Germinal center (tissue), 1 donor: ENCODE data around the gene ADD1.
A peak's percentile ranks its signal among the peaks of the same experiment; 100 is the strongest.
"Not testable (repeated sequence)": the region's sequence is repeated elsewhere in the genome, so short reads cannot be mapped to it uniquely, and the experiment has no call there.

Experiments used
- DNase-seq: peaks from one replicate; pipeline ENCODE4 v3.0.0; 2012; ENCODE audit warnings: mixed read lengths, low spot score

Gene ADD1

DNA sequence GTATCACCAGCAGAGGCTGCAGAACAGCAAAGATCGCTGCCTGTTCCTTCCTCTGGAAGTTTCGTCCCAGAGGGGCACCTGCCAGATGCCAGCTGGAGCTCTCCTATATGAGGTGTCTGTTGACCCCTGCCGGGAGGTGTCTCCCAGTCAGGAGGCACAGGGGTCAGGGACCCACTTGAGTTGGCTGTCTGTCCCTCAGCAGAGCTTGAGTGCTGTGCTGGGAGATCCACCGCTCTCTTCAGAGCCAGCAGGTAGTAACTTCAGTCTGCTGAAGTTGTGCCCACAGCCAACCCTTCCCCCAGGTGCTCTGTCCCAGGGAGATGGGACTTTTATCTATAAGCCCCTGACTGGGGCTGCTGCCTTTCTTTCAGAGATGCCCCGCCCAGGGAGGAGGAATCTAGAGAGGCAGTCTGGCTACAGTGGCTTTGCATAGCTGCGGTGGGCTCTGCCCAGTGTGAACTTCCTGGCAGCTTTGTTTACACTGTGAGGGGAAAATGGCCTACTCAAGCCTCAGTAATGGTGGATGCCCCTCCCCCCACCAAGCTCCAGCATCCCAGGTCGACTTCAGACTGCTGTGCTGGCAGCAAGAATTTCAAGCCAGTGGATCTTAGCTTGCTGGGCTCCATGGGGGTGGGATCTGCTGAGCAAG is 78.9 kb downstream of the ADD1 start:
- not testable (repeated sequence) for DNase-seq

DNA sequence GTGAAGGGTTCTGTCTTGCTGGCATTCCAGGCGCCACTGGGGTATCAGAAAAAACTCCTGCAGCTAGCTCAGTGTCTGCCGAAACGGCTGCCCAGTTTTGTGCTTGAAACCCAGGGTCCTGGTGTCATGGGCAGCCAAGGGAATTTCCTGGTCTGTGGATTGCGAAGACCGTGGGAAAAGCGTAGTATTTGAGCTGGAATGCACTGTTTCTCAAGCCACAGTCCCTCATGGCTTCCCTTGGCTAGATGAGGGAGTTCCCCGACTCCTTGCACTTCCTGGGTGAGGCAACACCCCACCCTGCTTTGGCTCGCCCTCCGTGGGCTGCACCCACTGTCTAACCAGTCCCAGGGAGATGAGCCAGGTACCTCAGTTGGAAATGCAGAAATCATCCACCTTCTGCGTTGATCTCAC is 79.5 kb downstream of the ADD1 start:
- no peak for DNase-seq

GRCh38 chr4:2923668-2924173 is 80.1 kb downstream of the ADD1 start:
- no peak for DNase-seq

DNA sequence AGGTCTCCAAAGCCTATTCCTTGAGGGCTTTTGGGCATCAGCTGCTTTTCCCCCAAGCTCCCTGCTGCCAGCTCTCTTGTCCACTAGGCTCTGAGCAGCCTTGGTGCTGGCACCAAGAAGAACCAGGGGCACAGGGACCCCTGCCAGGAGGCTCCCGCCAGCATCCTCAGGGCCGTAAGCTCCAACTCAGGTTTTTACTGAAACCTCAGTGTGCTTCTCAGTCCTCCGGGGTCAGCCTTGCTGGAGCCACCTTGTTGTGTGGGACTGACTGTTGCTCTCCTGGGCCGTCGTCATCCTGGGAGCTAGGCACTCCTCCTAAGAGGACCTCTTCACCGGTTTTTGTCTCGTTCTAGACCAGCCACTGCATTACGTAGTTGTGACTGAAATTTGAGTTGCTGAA is 80.6 kb downstream of the ADD1 start:
- DNase-seq = no peak

DNA sequence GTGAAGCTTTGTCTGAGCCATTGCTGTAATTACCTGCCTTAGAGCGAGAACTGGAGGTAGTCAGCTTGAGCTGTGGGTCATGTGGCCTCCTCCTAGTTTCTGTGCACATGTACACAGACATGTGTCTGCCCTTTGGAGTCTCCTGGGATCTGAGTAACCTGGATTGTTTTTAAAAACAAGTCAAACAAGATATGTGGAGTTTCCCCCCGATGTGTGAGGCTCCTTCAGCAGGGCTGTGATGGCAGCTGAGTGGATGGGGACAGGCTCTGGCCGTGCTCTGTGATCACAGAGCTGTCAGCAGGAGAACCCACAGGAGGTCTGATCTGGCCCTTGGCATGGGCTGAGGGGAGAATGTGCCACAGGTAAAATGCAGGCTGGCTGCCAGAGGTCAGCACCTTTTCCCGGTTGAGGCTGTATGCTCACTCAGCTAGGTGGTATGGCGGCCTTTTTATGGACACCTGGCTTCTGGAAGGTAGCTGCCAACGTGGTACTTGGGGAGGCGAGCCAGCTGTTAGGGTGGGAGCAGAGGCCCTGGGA is 81.2 kb downstream of the ADD1 start:
- DNase-seq = no peak

DNA sequence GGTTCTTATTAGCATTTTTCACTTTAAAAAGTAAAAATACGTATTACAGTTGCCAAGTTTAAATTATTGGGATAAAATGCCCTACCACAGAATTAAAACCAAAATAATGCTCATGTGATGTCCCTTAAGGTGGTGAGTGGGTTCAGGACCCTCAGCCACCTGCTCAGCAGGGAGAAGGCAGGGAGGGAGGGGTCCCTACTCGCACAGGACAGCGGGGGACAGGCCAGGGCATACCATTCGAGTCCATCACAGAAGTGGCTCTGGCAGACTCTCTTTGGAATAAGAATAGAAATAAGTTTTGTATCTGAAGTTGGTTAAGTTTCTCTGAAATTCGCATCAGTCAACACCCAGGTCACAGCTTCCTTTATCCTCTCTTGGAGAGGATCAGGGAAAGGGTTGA is 81.9 kb downstream of the ADD1 start:
- no peak for DNase-seq

DNA sequence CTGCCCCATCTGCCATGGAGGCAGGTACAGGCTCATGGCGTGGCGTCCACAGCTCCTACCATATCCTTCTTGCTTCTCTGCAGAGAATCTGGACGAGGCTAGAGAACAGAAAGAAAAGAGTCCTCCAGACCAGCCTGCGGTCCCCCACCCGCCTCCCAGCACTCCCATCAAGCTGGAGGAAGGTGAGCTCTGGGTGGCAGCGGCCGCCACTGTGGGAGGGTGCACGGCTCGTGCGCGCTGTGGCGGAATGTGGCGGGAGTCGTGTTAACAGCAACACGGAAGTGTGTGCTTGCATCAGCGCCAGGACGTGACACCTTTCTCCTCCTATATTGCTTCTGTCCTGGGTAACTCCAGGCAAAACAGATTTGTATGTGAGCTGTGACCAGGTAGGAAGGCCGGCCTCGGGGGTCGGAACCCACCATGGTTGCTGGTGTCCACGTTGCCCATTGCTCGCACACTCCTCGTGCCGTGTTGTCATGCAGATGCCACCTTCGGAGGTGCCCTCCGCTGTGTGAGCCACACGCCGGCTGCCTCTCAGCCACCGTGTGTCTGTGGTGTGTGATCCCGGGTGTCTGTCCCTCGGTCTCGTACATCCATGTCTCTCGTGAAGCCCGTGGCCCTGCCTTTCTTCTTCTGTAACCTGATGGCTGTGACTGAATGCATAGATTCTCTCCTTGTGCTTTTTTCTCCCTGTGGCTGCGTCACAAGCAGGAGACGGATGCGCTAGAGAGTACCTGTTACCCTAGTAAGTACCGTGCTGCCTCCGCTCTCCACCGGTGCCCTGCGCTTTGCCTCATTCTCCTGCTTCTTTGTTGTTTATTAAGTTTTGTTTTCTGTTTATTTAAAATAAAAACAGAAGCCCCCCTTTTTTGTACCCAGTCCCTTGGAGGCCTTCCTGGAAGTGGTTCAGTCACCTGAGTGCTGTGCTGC is 82.6 kb downstream of the ADD1 start:
- no peak for DNase-seq

- DNase-seq = no peak
Measured at GRCh38 chr4:2927016-2927695, 83.5 kb downstream of the ADD1 start.

DNA sequence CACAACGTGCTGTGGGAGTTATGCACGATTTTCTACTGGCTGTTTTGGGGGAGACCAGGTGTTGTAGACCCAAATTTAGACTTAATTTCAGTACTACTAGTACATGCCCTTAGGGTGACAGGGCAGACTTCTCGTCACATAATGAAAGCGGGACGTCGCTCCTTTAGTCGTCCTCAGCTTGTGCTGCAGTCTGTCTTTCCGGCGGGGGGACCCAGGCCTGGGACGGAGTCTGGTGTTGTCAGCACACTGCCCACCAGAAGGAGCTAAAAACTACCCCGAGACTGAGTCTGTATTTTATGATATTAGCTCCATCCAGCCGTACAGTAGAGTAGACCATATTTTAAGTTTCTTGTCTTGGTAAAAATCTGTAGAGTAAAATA is 84.0 kb downstream of the ADD1 start:
- no peak for DNase-seq

DNA sequence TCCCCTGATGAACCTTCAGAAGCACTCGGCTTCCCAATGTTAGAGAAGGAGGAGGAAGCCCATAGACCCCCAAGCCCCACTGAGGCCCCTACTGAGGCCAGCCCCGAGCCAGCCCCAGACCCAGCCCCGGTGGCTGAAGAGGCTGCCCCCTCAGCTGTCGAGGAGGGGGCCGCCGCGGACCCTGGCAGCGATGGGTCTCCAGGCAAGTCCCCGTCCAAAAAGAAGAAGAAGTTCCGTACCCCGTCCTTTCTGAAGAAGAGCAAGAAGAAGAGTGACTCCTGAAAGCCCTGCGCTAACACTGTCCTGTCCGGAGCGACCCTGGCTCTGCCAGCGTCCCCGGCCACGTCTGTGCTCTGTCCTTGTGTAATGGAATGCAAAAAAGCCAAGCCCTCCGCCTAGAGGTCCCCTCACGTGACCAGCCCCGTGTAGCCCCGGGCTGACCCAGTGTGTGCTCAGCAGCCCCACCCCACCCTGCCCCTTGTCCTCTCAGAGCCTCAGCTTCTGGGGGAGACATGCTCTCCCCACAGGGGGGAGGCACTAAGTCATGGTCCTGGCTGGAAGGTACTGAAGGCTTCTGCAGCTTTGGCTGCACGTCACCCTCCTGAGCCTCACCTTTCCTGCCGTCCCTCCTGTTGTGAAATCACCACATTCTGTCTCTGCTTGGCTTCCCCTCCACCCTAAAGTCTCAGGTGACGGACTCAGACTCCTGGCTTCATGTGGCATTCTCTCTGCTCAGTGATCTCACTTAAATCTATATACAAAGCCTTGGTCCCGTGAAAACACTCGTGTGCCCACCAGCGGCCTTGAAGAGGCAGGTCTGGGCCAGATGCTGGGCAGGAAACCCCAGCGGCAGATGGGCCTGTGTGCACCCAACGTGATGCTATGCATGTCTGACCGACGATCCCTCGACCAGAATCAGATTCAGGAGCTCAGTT is 84.9 kb downstream of the ADD1 start:
- DNase-seq = no peak

DNA sequence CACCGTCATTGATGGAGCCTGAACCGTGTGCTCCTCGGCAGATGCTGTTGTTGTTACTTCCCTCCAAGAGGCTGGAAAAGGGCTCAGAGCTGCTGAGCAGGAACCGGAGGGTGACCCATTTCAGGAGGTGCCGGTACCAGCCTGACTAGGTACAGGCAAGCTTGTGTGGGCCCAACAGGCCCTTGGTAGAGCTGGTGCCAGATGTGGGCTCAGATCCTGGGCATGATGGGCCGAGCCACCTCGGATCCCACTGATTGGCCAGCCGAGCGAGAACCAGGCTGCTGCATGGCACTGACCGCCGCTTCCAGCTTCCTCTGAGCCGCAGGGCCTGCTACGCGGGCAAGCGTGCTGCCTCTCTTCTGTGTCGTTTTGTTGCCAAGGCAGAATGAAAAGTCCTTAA is 85.8 kb downstream of the ADD1 start:
- no peak for DNase-seq

- DNase-seq = no peak
Measured at GRCh38 chr4:2930135-2930757, 86.6 kb downstream of the ADD1 start.

- no peak for DNase-seq
Measured at GRCh38 chr4:2930758-2931511, 87.3 kb downstream of the ADD1 start.

DNA sequence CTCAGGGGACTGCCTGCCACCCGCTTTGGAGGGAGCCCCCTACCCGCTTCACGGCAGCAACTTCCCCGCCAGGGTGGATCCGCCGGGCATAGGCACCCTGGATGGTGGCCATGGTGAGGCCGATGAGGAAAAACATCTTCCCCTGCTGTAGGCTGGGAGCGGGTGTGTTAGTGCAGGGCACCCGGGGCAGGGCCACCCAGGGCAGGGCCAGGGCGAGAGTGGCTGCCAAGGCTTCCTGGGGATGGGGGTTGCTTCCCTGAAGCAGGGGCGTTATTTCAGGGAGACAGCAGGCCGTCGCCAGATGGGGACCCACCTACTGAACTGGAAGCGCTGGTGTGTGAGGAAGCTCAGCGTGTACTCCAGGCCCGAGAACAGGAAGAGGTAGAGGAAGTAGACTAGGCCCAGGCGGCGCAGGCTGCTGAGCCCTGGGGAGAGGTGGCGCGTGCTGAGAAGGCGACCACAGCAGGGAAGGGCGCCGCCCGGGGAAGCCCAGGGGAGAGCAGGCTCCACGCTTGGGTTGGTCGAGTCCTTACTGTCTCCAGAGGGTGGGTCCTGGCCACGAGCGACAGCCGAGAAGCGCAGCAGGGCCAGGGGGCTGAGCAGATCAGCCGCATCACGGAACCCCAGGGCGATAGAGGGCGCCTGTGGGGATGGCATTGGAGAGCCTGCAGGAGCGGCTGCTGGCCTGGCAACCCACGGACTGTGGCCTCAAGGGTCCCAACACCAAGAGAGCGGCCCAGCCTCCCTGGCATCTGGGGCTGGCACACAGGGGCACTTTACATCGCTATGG is 88.1 kb downstream of the ADD1 start:
- DNase-seq = peak; percentile 81

GRCh38 chr4:2932321-2932950 is 88.8 kb downstream of the ADD1 start:
- DNase-seq = peak; percentile 28

- DNase-seq = peak; percentile 38
Measured at GRCh38 chr4:2932951-2933565, 89.4 kb downstream of the ADD1 start.

GRCh38 chr4:2933566-2934076 is 90.0 kb downstream of the ADD1 start:
- DNase-seq = no peak
